Caki2 (cell line): ENCODE results near the gene PCDHA1. TPM values are rescaled to one million over a fixed set of nuclear protein-coding genes. Genes with fewer than 3 reads are reported as not detected.
"Not testable (repeated sequence)": the region's sequence is repeated elsewhere in the genome, so short reads cannot be mapped to it uniquely, and the experiment has no call there.

Source experiments
- DNase-seq: peaks from one replicate; pipeline ENCODE4 v3.0.0-alpha.2; 2015; ENCODE audit warnings: low read depth
- in situ Hi-C: cut with HindIII; loops from 2 replicates; pipeline ENCODE4 v1.10.0; 2016; ENCODE audit warnings: low sequenced_read_pairs, low pct_unique_long_range_greater_than_20kb, mixed read lengths
- total RNA-seq: library from RNA; depleted of rRNA; stranded (reverse); fragments of >200 nt; shearing (Covaris generic); gene quantifications from 2 replicates; pipeline ENCODE4 v1.2.3, GENCODE V29; 2014; ENCODE audit warnings: low replicate concordance; rRNA removed

The PCDHA1 gene
- total RNA-seq, result not detected in 2 replicates

DNA sequence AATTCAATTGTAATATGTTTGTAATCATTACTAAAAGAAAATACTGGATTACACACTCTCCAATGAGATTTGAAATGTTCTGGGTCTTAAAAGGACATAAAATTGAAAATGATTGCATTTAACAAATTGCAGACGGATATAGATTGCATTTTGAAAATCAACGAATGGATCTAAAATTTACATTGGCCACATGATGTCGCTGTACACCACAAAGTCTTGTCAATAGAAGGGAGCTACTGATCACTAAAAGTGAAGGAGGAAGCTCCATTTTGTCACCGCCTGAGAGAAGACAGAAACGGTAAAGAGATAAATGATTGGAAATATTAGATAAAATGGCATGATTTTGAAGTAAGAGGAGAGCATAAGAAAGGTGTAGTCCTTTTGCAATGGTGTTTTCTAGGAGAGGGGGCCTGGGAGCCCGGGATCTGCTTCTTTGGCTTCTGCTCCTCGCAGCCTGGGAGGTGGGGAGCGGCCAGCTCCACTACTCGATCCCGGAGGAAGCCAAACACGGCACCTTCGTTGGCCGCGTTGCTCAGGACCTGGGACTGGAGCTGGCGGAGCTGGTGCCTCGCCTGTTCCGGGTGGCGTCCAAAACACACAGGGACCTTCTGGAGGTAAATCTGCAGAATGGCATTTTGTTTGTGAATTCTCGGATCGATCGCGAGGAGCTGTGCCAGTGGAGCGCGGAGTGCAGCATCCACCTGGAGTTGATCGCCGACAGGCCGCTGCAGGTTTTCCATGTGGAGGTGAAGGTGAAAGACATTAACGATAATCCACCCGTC is at the start of gene PCDHA1:
PCDHA1 (plus strand) TSS at position 236 of the 782 bp plus-strand sequence.
- in situ Hi-C loops, result no loop called here
- DNase-seq, result no peak

DNA sequence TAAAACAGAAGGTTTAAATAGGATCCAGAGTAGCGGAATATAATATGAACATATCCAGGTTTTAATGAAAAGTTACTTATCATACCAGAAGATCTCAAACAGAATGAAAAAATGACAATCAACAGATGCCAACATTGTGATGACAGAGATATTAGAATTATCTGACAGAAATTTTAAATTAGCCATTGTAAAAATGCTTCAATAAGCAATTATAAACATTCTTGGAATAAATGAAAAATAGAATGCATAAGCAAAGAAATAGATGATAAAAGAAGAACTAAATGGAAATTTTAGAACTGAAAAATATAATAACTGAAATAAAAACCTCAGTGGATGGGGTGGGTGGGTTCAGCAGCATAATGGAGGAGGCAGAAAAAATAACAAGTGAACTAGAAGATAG is 48.5 kb upstream of the PCDHA1 start:
- DNase-seq, result no peak
- in situ Hi-C loops, result no loop called here

DNA sequence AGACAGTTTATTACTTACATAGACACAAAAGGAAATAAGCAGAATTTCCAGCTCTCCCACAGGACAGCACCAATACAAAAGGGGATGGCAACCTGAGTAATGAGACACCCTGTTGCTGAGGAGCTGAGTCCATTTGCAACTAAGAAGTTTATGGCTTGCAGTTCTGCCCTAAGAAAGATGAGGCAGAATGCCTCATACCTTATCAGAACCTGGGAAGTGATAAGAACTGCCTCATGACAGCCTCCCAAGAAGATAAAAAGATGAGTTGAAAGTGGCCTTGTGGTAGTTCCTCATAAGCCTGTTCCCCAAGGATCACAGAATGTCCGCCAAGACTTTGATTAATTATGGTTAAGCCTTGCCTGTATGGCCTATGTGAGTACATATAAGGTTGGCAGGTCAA is 44.0 kb upstream of the PCDHA1 start:
- in situ Hi-C loops, result no loop called here
- DNase-seq, result no peak

GRCh38 chr5:140753561-140753960 is 32.4 kb upstream of the PCDHA1 start:
- DNase-seq, result no peak
- in situ Hi-C loops, result no loop called here

DNA sequence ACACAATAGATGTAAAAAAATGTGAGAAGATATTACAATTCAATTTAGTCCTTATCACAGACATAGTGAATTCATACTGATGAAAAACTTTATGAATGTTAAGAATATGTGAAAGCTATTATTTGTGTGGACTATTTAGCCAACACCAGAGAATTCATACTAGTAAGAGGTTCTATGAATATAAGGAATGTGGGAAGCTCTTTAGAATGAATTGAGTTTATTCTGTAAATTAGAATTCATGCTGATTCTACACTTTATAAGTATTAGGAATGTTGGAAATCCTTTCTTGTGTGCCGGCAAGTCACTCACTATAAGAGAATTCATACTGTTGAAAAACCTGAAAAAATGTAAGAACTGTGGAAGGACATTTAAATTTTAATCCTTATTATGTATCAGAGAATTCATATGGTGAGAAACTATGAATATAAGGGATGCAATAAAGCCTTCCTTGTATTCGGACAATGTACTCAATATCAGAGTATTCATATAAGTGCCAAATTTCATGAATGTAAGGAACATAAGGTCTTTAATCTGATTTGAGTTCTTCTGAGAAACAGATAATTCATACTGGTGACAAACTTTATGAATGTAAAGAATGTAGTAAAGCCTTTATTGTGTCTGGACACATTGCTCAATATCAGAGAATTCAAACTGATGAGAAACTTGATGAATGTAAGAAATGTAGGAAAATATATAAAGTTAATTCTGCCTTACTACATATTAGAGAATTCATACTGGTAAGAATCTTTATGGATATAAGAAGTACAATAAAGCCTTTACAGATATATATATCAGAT is 21.6 kb upstream of the PCDHA1 start:
- DNase-seq, result peak; percentile 18
- in situ Hi-C loops, result no loop called here

- DNase-seq, result no peak
- in situ Hi-C loops, result no loop called here
Observed at GRCh38 chr5:140767444-140767843, 18.5 kb upstream of the PCDHA1 start.

DNA sequence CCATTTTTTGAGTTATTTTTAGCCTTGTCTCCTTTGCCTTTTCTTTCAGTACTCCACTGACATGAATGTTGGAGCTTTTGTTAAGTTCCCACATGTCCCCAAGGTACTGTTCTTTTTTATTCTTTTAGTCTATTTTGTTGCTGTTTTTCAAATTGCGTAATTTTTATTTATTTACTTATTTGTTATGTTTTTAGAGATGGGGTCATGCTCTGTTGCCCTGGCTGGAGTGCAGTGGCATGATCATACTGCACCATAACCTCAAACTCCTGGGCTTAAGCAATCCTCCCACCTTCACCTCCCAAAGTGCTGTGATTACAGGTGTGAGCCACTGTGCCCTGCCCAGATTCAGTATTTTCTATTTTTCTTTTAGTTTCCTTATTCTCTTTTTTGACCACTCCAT is 5.4 kb upstream of the PCDHA1 start:
- in situ Hi-C loops, result no loop called here
- DNase-seq, result no peak

- in situ Hi-C loops, DNase-seq: not testable (repeated sequence)
Observed at GRCh38 chr5:140787422-140787821, 1.5 kb downstream of the PCDHA1 start.

GRCh38 chr5:140787849-140788504 is 2.0 kb downstream of the PCDHA1 start:
- DNase-seq, in situ Hi-C loops: not testable (repeated sequence)

DNA sequence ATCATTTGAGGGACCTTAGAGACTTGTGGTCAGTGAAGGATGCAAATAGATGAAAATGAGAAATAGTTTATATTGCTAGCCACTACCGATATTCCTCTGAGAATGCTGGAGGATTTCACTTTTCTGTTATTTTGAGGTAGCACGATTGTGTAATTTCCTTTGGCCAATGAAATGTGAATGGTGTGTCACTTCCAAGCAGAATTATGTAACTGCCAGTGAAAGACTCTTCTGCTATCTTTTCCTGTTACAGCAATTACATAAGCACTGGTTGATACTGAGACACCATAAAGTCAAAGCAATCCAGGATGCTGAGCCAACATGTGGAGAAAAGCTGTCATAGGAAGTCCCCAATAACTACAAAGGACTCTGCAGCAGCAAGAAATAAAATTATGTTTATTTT is 5.1 kb downstream of the PCDHA1 start:
- in situ Hi-C loops, result no loop called here
- no peak for DNase-seq

DNA sequence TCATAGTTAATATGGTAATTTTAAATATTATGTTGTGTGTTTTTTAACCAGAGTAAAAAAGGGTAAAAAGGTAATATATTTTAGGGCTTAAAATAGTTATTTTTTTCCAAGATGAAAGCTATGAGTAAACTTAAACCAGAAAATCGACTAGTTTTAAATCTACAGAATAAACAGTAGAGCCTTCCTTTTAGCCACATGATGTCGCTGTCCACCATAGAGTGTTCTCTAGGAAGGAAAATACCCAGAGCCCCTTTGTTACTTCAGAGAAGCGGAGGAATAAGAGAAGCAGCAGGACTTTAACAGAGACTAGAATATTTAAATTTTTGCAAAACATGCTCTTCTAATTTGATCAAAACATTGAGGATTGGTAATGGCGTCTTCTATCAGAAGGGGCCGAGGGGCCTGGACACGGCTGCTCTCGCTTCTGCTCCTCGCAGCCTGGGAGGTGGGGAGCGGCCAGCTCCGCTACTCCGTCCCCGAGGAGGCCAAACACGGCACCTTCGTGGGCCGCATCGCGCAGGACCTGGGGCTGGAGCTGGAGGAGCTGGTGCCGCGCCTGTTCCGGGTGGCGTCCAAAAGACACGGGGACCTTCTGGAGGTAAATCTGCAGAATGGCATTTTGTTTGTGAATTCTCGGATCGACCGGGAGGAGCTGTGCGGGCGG is 8.8 kb downstream of the PCDHA1 start, which contains the start of gene PCDHA2:
PCDHA2 (plus strand) TSS at position 258 of the 664 bp plus-strand sequence.
- in situ Hi-C loops, result no loop called here
- no peak for DNase-seq

GRCh38 chr5:140795259-140795641 is 9.3 kb downstream of the PCDHA1 start:
- DNase-seq, result no peak
- in situ Hi-C loops, result no loop called here

- DNase-seq, in situ Hi-C loops: not testable (repeated sequence)
Observed at GRCh38 chr5:140796072-140796717, 10.3 kb downstream of the PCDHA1 start.

GRCh38 chr5:140796718-140797095 is 10.8 kb downstream of the PCDHA1 start:
- DNase-seq, result no peak
- in situ Hi-C loops, result no loop called here

DNA sequence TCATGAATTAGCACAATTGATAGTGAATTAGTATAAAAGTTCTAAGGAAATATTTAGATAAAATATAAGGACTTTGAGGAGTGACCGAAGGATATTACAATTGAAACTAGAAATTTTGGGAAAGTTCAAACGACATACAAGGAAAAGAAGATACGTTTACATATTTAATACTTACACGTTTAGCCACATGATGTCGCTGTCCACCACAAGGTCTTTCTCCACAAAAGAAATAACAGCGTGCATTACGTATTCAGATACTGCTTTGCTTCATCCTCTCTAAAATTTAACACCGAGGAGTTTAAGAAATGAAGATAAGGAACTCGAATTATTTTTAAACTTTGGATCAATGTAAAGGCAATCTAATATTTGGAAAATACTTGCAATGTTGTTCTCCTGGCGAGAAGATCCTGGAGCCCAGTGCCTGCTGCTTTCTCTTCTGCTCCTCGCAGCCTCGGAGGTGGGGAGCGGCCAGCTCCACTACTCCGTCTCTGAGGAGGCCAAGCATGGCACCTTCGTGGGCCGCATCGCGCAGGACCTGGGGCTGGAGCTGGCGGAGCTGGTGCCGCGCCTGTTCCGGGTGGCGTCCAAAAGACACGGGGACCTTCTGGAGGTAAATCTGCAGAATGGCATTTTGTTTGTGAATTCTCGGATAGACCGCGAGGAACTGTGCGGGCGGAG is 15.0 kb downstream of the PCDHA1 start, which contains the start of gene PCDHA3:
PCDHA3 (plus strand) TSS at position 242 of the 678 bp plus-strand sequence.
- in situ Hi-C loops, result no loop called here
- DNase-seq, result no peak

- no peak for DNase-seq
- in situ Hi-C loops, result no loop called here
Observed at GRCh38 chr5:140801494-140801841, 15.5 kb downstream of the PCDHA1 start.

GRCh38 chr5:140802381-140802780 is 16.4 kb downstream of the PCDHA1 start:
- in situ Hi-C loops, DNase-seq: not testable (repeated sequence)
